ENCODE results near the gene TBL3.

Gene TBL3

DNA sequence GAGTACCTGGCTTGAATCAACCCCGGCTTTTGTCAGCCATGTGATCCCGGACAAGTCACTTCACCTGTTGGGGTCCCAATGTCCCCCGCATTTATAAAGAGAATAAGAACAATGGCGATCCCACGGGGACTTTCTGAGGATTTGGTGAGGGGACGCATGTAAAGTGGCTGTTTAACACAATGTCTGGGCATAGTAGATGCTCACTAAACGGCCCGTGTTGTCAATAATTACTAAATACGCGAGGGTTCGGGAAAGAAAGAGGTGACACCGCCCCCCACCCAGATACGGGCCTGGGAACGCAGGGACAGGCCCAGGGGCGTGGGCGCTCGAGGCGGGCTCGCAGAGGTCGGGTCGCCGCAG, 19.7 kb downstream of the TBL3 start:
- TF ChIP-seq FOXP2 (optimal IDR thresholded peaks at IDR 0.05; ENCODE audit: borderline replicate concordance, extremely low read depth, extremely low read length, insufficient read depth), result no peak
- no peak for TF ChIP-seq TAF1 (IDR thresholded peaks at IDR 0.05; ENCODE audit: borderline replicate concordance, insufficient read depth, low read length)
- no peak for TF ChIP-seq POLR2AphosphoS5 (IDR thresholded peaks at IDR 0.05; ENCODE audit: low read depth, low read length)
- TF ChIP-seq SIN3A (IDR thresholded peaks at IDR 0.05; ENCODE audit: borderline replicate concordance, insufficient read depth, low read length), result no peak
- TF ChIP-seq REST (IDR thresholded peaks at IDR 0.05; ENCODE audit: insufficient read depth in 1 of 2, low read depth in 2 of 2, low read length in 2 of 2), result no peak

- TF ChIP-seq POLR2AphosphoS5 (IDR thresholded peaks at IDR 0.05; ENCODE audit: low read depth, low read length) (no peak), REST (IDR thresholded peaks at IDR 0.05; ENCODE audit: insufficient read depth in 1 of 2, low read depth in 2 of 2, low read length in 2 of 2) (no peak), FOXP2 (optimal IDR thresholded peaks at IDR 0.05; ENCODE audit: borderline replicate concordance, extremely low read depth, extremely low read length, insufficient read depth) (no peak), TAF1 (IDR thresholded peaks at IDR 0.05; ENCODE audit: borderline replicate concordance, insufficient read depth, low read length) (no peak), SIN3A (IDR thresholded peaks at IDR 0.05; ENCODE audit: borderline replicate concordance, insufficient read depth, low read length) (no peak)
Observed at GRCh38 chr16:1991948-1992703, 20.3 kb downstream of the TBL3 start.

GRCh38 chr16:1992704-1993317, 21.0 kb downstream of the TBL3 start:
- TF ChIP-seq TAF1 (IDR thresholded peaks at IDR 0.05; ENCODE audit: borderline replicate concordance, insufficient read depth, low read length), result no peak
- TF ChIP-seq FOXP2 (optimal IDR thresholded peaks at IDR 0.05; ENCODE audit: borderline replicate concordance, extremely low read depth, extremely low read length, insufficient read depth), result no peak
- no peak for TF ChIP-seq POLR2AphosphoS5 (IDR thresholded peaks at IDR 0.05; ENCODE audit: low read depth, low read length)
- no peak for TF ChIP-seq REST (IDR thresholded peaks at IDR 0.05; ENCODE audit: insufficient read depth in 1 of 2, low read depth in 2 of 2, low read length in 2 of 2)
- no peak for TF ChIP-seq SIN3A (IDR thresholded peaks at IDR 0.05; ENCODE audit: borderline replicate concordance, insufficient read depth, low read length)

DNA sequence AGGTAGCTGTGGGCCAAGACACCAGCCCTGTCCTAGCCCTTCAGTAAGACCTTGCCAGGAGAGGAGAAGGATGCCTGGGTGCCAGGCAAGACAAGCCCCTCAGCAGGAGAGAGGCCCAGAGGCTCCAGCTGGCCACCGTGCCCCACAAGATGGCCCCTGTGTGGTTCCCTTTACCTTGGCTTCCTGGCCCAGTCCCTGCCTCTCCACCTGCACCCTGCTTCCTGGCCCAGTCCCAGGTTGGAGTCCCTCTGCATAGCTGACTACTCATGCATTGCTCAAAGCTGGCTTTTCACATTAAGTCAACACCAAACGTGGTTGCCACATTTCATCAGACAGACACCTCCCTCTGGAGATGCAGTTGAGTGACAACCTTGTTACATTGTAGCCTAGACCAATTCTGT, 21.9 kb downstream of the TBL3 start:
- TF ChIP-seq FOXP2 (optimal IDR thresholded peaks at IDR 0.05; ENCODE audit: borderline replicate concordance, extremely low read depth, extremely low read length, insufficient read depth) (no peak), TAF1 (IDR thresholded peaks at IDR 0.05; ENCODE audit: borderline replicate concordance, insufficient read depth, low read length) (no peak), REST (IDR thresholded peaks at IDR 0.05; ENCODE audit: insufficient read depth in 1 of 2, low read depth in 2 of 2, low read length in 2 of 2) (no peak)
